ENCODE data around the gene CCDC6. TPM values are rescaled to one million over a fixed set of nuclear protein-coding genes. Genes with fewer than 3 reads are reported as not detected.

The CCDC6 gene
- total and polyA plus RNA-seq, 9 of the 15 experiments (the other 6 are each of a cell fraction or from before 2014, with no cell fraction given): 10.4 to 41.0 (median 20.9) TPM

GRCh38 chr10:59799421-59799820 is 106.9 kb downstream of the CCDC6 start (continued):
- TF ChIP-seq ZBTB43 (CRISPR knock-in tag; IDR thresholded peaks at IDR 0.05) (no peak), TRIM24 (IDR thresholded peaks at IDR 0.05) (no peak), MCM3 (IDR thresholded peaks at IDR 0.05) (no peak), KHSRP (IDR thresholded peaks at IDR 0.05) (no peak), PHF8 (IDR thresholded peaks at IDR 0.05; ENCODE audit: borderline replicate concordance, low read length) (no peak), POLR2A (conservative IDR thresholded peaks at IDR 0.05) (no peak), PHF20 (IDR thresholded peaks at IDR 0.05; ENCODE audit: partially characterized antibody) (no peak), MEF2A (IDR thresholded peaks at IDR 0.05; ENCODE audit: control insufficient read depth, low read depth, low read length) (no peak), ILK (tag; IDR thresholded peaks at IDR 0.05; ENCODE audit: borderline replicate concordance, low read depth) (no peak), ESRRB (CRISPR knock-in tag; IDR thresholded peaks at IDR 0.05; ENCODE audit: borderline replicate concordance) (no peak)

GRCh38 chr10:59793919-59794318 is 112.4 kb downstream of the CCDC6 start:
- no peaks in the 10 kb centered on the region for H3K4me1 ChIP-seq (replicated peaks in 1 of 2; ENCODE audit: control insufficient read depth in 2 of 2, insufficient read depth in 2 of 2, low read length in 2 of 2)
- H3K4me3 ChIP-seq: no peak overlapping the region
- peaks cover 68% of the 10 kb centered on the region for H3K36me3 ChIP-seq (ENCODE audit: control insufficient read depth, insufficient read depth, low read length)
- H4K20me1 ChIP-seq (replicated peaks; ENCODE audit: control insufficient read depth, insufficient read depth, low read length): no peaks in the 10 kb centered on the region
- H3K27ac ChIP-seq (ENCODE audit: extremely low read depth, low read depth, low read length): no peak overlapping the region
- in situ Hi-C loops (cut with MboI) (no loop called here), intact Hi-C loops (cut with micrococcal nuclease) (no loop called here)
- BruUV-seq (replicated peaks): no TSS peak
- no peak overlapping the region for H3K9ac ChIP-seq (ENCODE audit: insufficient read depth in 1 of 2, low read depth in 2 of 2, low read length in 2 of 2)
- DNase-seq (ENCODE audit: extremely low read depth in 1 of 4, low spot score in 3 of 4): no peak
- H3K4me2 ChIP-seq (ENCODE audit: insufficient read depth, low read length): no peak overlapping the region
- no peak for FAIRE-seq
- CTCF ChIA-PET (ENCODE audit: low intra/inter-chr PET ratio): no interaction called here
- no peak overlapping the region for H2AFZ ChIP-seq (ENCODE audit: low read depth, low read length)
- H3K9me1 ChIP-seq (ENCODE audit: control insufficient read depth, insufficient read depth, low read length): no peaks in the 10 kb centered on the region
- no peak for ATAC-seq
- no peaks in the 10 kb centered on the region for H3K9me3 ChIP-seq (replicated peaks; ENCODE audit: control insufficient read depth, insufficient read depth, low read depth, low read length)
- no peaks in the 10 kb centered on the region for H3K79me2 ChIP-seq (ENCODE audit: control insufficient read depth, insufficient read depth, low read length)
- H3K27me3 ChIP-seq (ENCODE audit: control insufficient read depth in 2 of 2, insufficient read depth in 2 of 2, low read length in 2 of 2): no peaks in the 10 kb centered on the region
- WGBS (ENCODE audit: insufficient coverage, low coverage, missing lambda C conversion rate): 81% methylated on average over 2 of the region's 2 CpGs
- POLR2A ChIA-PET: no interaction called here
- no peak for TF ChIP-seq GABPA (tag; conservative IDR thresholded peaks at IDR 0.05; ENCODE audit: low read depth)
- no peak for TF ChIP-seq ZNF507 (tag; conservative IDR thresholded peaks at IDR 0.05)
- no peak for TF ChIP-seq BRD4 (IDR thresholded peaks at IDR 0.05)
- no peak for TF ChIP-seq LCOR (CRISPR knock-in tag; IDR thresholded peaks at IDR 0.05)
- TF ChIP-seq ZNF449 (CRISPR knock-in tag; IDR thresholded peaks at IDR 0.05): no peak
- no peak for TF ChIP-seq ZNF511 (CRISPR knock-in tag; IDR thresholded peaks at IDR 0.05)
- no peak for TF ChIP-seq FUS (optimal IDR thresholded peaks at IDR 0.05; ENCODE audit: low read depth, low read length)
- no peak for TF ChIP-seq CTCFL (IDR thresholded peaks at IDR 0.05; ENCODE audit: borderline replicate concordance, insufficient read depth, low read depth, low read length, poor library complexity, severe bottlenecking)
- no peak for TF ChIP-seq RCOR1 (IDR thresholded peaks at IDR 0.05; ENCODE audit: borderline replicate concordance in 1 of 2, low read depth in 2 of 2, low read length in 2 of 2)
